Activated CD4-positive, alpha-beta T cell treated with anti-CD3 and anti-CD28 coated beads, Interleukin-10, Interleukin-2, amounts not matched to agents 100 ng/mL and 50 ng/mL, durations not matched to agents 16 hours and 8 hours (primary cell): ENCODE results near the gene OR10AD1.
A peak's percentile ranks its signal among the peaks of the same experiment; 100 is the strongest.

Experiments used
- DNase-seq: peaks from one replicate; pipeline ENCODE4 v3.0.0-alpha.2; 2020

The OR10AD1 gene

GRCh38 chr12:48189331-48190125 lies 13.6 kb downstream of the OR10AD1 start:
- DNase-seq: peak; percentile 75

GRCh38 chr12:48187916-48188695 lies 15.0 kb downstream of the OR10AD1 start:
- DNase-seq: no peak

GRCh38 chr12:48185181-48185919 lies 17.7 kb downstream of the OR10AD1 start:
- no peak for DNase-seq

- DNase-seq: no peak
Measured at GRCh38 chr12:48184549-48184922, 18.6 kb downstream of the OR10AD1 start.

- DNase-seq: no peak
Measured at GRCh38 chr12:48183876-48184548, 19.1 kb downstream of the OR10AD1 start.

- peak; percentile 83 for DNase-seq
Measured at GRCh38 chr12:48183091-48183875, 19.8 kb downstream of the OR10AD1 start, which contains the start of gene CCDC184. Gene CCDC184 (plus strand): TSS chr12:48183644. CDS start chr12:48184123, 479 bp downstream.

GRCh38 chr12:48182631-48183030 lies 20.5 kb downstream of the OR10AD1 start:
- peak; percentile 15 for DNase-seq

GRCh38 chr12:48180857-48181495 lies 22.1 kb downstream of the OR10AD1 start:
- DNase-seq: no peak

GRCh38 chr12:48180424-48180823 lies 22.7 kb downstream of the OR10AD1 start:
- no peak for DNase-seq

GRCh38 chr12:48179466-48179865 lies 23.6 kb downstream of the OR10AD1 start:
- no peak for DNase-seq

- DNase-seq: no peak
Measured at GRCh38 chr12:48177982-48178381, 25.1 kb downstream of the OR10AD1 start.

GRCh38 chr12:48176417-48176751 lies 26.7 kb downstream of the OR10AD1 start:
- no peak for DNase-seq

GRCh38 chr12:48175613-48176416 lies 27.3 kb downstream of the OR10AD1 start:
- peak; percentile 14 for DNase-seq

- DNase-seq: no peak
Measured at GRCh38 chr12:48169011-48169410, 34.1 kb downstream of the OR10AD1 start.

- peak; percentile 71 for DNase-seq
Measured at GRCh38 chr12:48165089-48165981, 37.8 kb downstream of the OR10AD1 start.

GRCh38 chr12:48164451-48164850 lies 38.6 kb downstream of the OR10AD1 start:
- no peak for DNase-seq

GRCh38 chr12:48163150-48163747 lies 39.8 kb downstream of the OR10AD1 start:
- no peak for DNase-seq

- DNase-seq: no peak
Measured at GRCh38 chr12:48160807-48161206, 42.3 kb downstream of the OR10AD1 start.

- no peak for DNase-seq
Measured at GRCh38 chr12:48160046-48160445, 43.0 kb downstream of the OR10AD1 start.
